Measurements from ENCODE around the gene SLC25A5. TPM values are rescaled to one million over a fixed set of nuclear protein-coding genes. Genes with fewer than 3 reads are reported as not detected.
A peak's percentile ranks its signal among the peaks of the same experiment; 100 is the strongest.

The SLC25A5 gene
- total and polyA plus RNA-seq, 2 experiments from 2014 or later = 373 to 563 TPM

GRCh38 chrX:119468551-119469312 lies 488 bp downstream of the SLC25A5 start:
- no peaks in the 10 kb centered on the region for H3K27me3 ChIP-seq
- peak overlapping the region; percentile 84 for H3K27ac ChIP-seq
- DNase-seq (ENCODE audit: low read depth in 1 of 2, low spot score in 1 of 2) = peak; percentile 87 to 89
- H3K9me3 ChIP-seq (ENCODE audit: low read depth) = no peaks in the 10 kb centered on the region
- H3K36me3 ChIP-seq = peaks cover 10% of the 10 kb centered on the region
- TF ChIP-seq CTCF (IDR thresholded peaks at IDR 0.05; ENCODE audit: low read depth, low read length) = peak; percentile 63
- H3K4me3 ChIP-seq = peak overlapping the region; percentile 61
- H3K4me1 ChIP-seq (ENCODE audit: low read depth) = no peaks in the 10 kb centered on the region

DNA sequence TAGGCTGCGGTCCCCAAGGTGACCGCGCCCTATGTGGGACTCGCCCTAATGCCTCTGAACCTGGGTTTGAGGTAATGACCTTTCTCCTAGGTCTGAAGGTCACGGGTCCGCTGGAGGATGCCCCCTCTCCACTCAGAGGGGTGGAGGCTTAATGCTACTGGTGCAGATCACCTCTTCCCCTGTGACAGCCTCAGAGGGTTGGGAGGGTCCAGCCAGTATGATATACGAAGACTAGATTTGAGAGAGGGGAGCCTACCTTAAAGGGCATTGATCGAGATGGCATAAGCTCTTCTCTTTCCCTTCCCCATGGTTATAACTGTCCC lies 1.0 kb downstream of the SLC25A5 start:
- Histone ChIP-seq H3K4me3 (peak overlapping the region; percentile 61), H3K4me1 (ENCODE audit: low read depth) (no peaks in the 10 kb centered on the region), H3K27me3 (no peaks in the 10 kb centered on the region), H3K9me3 (ENCODE audit: low read depth) (no peaks in the 10 kb centered on the region), H3K27ac (no peak overlapping the region), H3K36me3 (peaks cover 10% of the 10 kb centered on the region)
- DNase-seq (ENCODE audit: low read depth in 1 of 2, low spot score in 1 of 2) = no peak
- TF ChIP-seq CTCF (IDR thresholded peaks at IDR 0.05; ENCODE audit: low read depth, low read length) = no peak

DNA sequence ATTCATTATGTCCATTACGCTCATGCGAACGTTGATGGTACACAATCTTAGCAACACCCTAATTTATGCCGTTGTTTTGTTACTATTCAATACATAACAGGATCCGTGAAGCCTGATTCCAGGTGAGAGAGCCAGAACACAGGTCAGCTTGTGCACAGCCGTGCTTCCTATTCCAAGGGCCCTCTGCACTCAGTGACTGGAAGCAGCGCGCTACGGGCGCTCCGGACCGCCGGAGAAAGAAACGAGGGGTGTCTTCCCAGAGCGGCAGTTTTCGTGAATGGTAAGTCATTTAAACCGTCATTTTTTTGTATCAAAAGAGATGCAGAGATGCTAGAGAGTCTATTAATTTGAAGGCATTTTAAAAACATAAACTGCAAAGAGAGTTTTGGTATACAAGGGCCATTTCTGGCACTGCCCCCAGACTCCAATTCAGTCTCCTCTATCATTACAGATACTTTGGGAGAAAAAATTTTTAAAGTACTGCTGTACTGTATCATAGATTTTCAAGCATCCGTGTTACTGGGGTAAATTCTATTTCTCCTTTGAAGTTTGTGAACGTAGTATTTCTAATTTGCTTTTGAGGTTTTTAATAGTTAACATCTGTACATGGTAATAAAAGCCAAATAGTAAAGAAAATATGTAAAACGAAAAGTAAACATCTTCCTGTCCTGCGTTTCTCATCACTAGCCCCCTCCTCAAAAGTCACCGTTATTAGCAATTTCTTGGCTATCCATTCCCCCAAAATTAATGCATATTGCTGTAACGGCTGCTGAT lies 6.6 kb downstream of the SLC25A5 start:
- no peak for TF ChIP-seq CTCF (IDR thresholded peaks at IDR 0.05; ENCODE audit: low read depth, low read length)
- H3K36me3 ChIP-seq = peaks cover 10% of the 10 kb centered on the region
- no peaks in the 10 kb centered on the region for H3K27me3 ChIP-seq
- no peak for DNase-seq (ENCODE audit: low read depth in 1 of 2, low spot score in 1 of 2)
- H3K27ac ChIP-seq = no peak overlapping the region
- no peak overlapping the region for H3K4me3 ChIP-seq
- H3K4me1 ChIP-seq (ENCODE audit: low read depth) = peaks cover 4% of the 10 kb centered on the region
- no peaks in the 10 kb centered on the region for H3K9me3 ChIP-seq (ENCODE audit: low read depth)

GRCh38 chrX:119475389-119476101 lies 7.3 kb downstream of the SLC25A5 start:
- DNase-seq (ENCODE audit: low read depth in 1 of 2, low spot score in 1 of 2) = no peak
- no peak overlapping the region for H3K4me3 ChIP-seq
- H3K27me3 ChIP-seq = no peaks in the 10 kb centered on the region
- H3K36me3 ChIP-seq = peaks cover 9% of the 10 kb centered on the region
- no peak overlapping the region for H3K27ac ChIP-seq
- no peak for TF ChIP-seq CTCF (IDR thresholded peaks at IDR 0.05; ENCODE audit: low read depth, low read length)
- peaks cover 4% of the 10 kb centered on the region for H3K4me1 ChIP-seq (ENCODE audit: low read depth)
- no peaks in the 10 kb centered on the region for H3K9me3 ChIP-seq (ENCODE audit: low read depth)

- H3K4me1 ChIP-seq (ENCODE audit: low read depth) = peaks cover 4% of the 10 kb centered on the region
- no peak overlapping the region for H3K4me3 ChIP-seq
- no peaks in the 10 kb centered on the region for H3K9me3 ChIP-seq (ENCODE audit: low read depth)
- no peaks in the 10 kb centered on the region for H3K36me3 ChIP-seq
- peak in 1 of 2 donors; percentile 91 for DNase-seq (ENCODE audit: low read depth in 1 of 2, low spot score in 1 of 2)
- TF ChIP-seq CTCF (IDR thresholded peaks at IDR 0.05; ENCODE audit: low read depth, low read length) = no peak
- no peaks in the 10 kb centered on the region for H3K27me3 ChIP-seq
- H3K27ac ChIP-seq = no peak overlapping the region
These were observed 9.6 kb downstream of the SLC25A5 start for GRCh38 chrX:119477812-119478232.

Measured in cardiac muscle cell (in vitro differentiated cells and primary cell).